ENCODE measurements around the gene NFILZ.

NFILZ gene

GRCh38 chr19:8642561-8642960, 12.1 kb downstream of the NFILZ start:
- DNase-seq = no peak

- no peak for DNase-seq
Measured at GRCh38 chr19:8643860-8644653, 13.6 kb downstream of the NFILZ start.

- DNase-seq = no peak
Measured at GRCh38 chr19:8648240-8648639, 17.8 kb downstream of the NFILZ start.

GRCh38 chr19:8654591-8655339, 24.3 kb downstream of the NFILZ start:
- no peak for DNase-seq

- DNase-seq = no peak
Measured at GRCh38 chr19:8655340-8655709, 24.9 kb downstream of the NFILZ start.

- DNase-seq = no peak
Measured at GRCh38 chr19:8657869-8658268, 27.4 kb downstream of the NFILZ start.

GRCh38 chr19:8659905-8660304, 29.5 kb downstream of the NFILZ start:
- no peak for DNase-seq

- DNase-seq = no peak
Measured at GRCh38 chr19:8662263-8662662, 31.8 kb downstream of the NFILZ start.

- DNase-seq = no peak
Measured at GRCh38 chr19:8663920-8664670, 33.7 kb downstream of the NFILZ start.

GRCh38 chr19:8664671-8665057, 34.2 kb downstream of the NFILZ start:
- no peak for DNase-seq

- DNase-seq = no peak
Measured at GRCh38 chr19:8665468-8666213, 35.2 kb downstream of the NFILZ start.

- no peak for DNase-seq
Measured at GRCh38 chr19:8666814-8667405, 36.5 kb downstream of the NFILZ start.

GRCh38 chr19:8673276-8673891, 43.0 kb downstream of the NFILZ start:
- no peak for DNase-seq

GRCh38 chr19:8675066-8675465, 44.6 kb downstream of the NFILZ start:
- DNase-seq = no peak

- DNase-seq = no peak
Measured at GRCh38 chr19:8678244-8678807, 47.9 kb downstream of the NFILZ start.
